GM19043 (cell line): ENCODE results near the gene ATP8B4.

Experiments
- ATAC-seq: cut with Tn5 transposase; IDR thresholded peaks from one replicate; pipeline ENCODE4 v1.9.1; 2021; ENCODE audit warnings: low read depth; ENCODE audit not compliant: unreplicated experiment

Gene ATP8B4

GRCh38 chr15:50028326-50028725 lies 90.7 kb downstream of the ATP8B4 start:
- no peak for ATAC-seq

- no peak for ATAC-seq
These were observed 94.8 kb downstream of the ATP8B4 start for GRCh38 chr15:50024281-50024680.

GRCh38 chr15:50018491-50018890 lies 100.5 kb downstream of the ATP8B4 start:
- no peak for ATAC-seq

- ATAC-seq, result no peak
These were observed 101.5 kb downstream of the ATP8B4 start for GRCh38 chr15:50017522-50017921.

- ATAC-seq, result no peak
These were observed 102.1 kb downstream of the ATP8B4 start for GRCh38 chr15:50016951-50017350.

GRCh38 chr15:50012790-50013189 lies 106.2 kb downstream of the ATP8B4 start:
- ATAC-seq, result no peak

- no peak for ATAC-seq
These were observed 109.4 kb downstream of the ATP8B4 start for GRCh38 chr15:50009634-50010033.

- ATAC-seq, result peak; percentile 95
These were observed 115.2 kb downstream of the ATP8B4 start for GRCh38 chr15:50003786-50004334.

- no peak for ATAC-seq
These were observed 127.4 kb downstream of the ATP8B4 start for GRCh38 chr15:49991587-49991986.

GRCh38 chr15:49990835-49991545 lies 128.0 kb downstream of the ATP8B4 start:
- ATAC-seq, result no peak

GRCh38 chr15:49989498-49989897 lies 129.5 kb downstream of the ATP8B4 start:
- no peak for ATAC-seq

- ATAC-seq, result no peak
These were observed 130.3 kb downstream of the ATP8B4 start for GRCh38 chr15:49988766-49989165.

- no peak for ATAC-seq
These were observed 131.1 kb downstream of the ATP8B4 start for GRCh38 chr15:49987896-49988295.

GRCh38 chr15:49987198-49987785 lies 131.7 kb downstream of the ATP8B4 start:
- no peak for ATAC-seq

GRCh38 chr15:49986326-49986725 lies 132.7 kb downstream of the ATP8B4 start:
- no peak for ATAC-seq

GRCh38 chr15:49985463-49985862 lies 133.6 kb downstream of the ATP8B4 start:
- no peak for ATAC-seq

GRCh38 chr15:49984436-49984835 lies 134.6 kb downstream of the ATP8B4 start:
- no peak for ATAC-seq

GRCh38 chr15:49982584-49982983 lies 136.4 kb downstream of the ATP8B4 start:
- no peak for ATAC-seq

GRCh38 chr15:49979705-49980382 lies 139.2 kb downstream of the ATP8B4 start:
- no peak for ATAC-seq

- no peak for ATAC-seq
These were observed 140.9 kb downstream of the ATP8B4 start for GRCh38 chr15:49978121-49978520.

- ATAC-seq, result no peak
These were observed 141.7 kb downstream of the ATP8B4 start for GRCh38 chr15:49977306-49977705.

- ATAC-seq, result no peak
These were observed 154.5 kb downstream of the ATP8B4 start for GRCh38 chr15:49964551-49964950.
